Measurements from ENCODE around the gene ARHGAP26.
A peak's percentile ranks its signal among the peaks of the same experiment; 100 is the strongest.

Gene ARHGAP26

GRCh38 chr5:143262393-143263174, 492.4 kb downstream of the ARHGAP26 start:
- peak; percentile 67 for DNase-seq

- no peak for DNase-seq
Observed at GRCh38 chr5:143263272-143263810, 493.2 kb downstream of the ARHGAP26 start.

GRCh38 chr5:143265995-143266394, 495.8 kb downstream of the ARHGAP26 start:
- DNase-seq: no peak

GRCh38 chr5:143267186-143267585, 497.0 kb downstream of the ARHGAP26 start:
- DNase-seq: no peak

GRCh38 chr5:143268388-143268787, 498.2 kb downstream of the ARHGAP26 start:
- no peak for DNase-seq

- no peak for DNase-seq
Observed at GRCh38 chr5:143271431-143271830, 501.3 kb downstream of the ARHGAP26 start.

GRCh38 chr5:143274952-143275351, 504.8 kb downstream of the ARHGAP26 start:
- no peak for DNase-seq

- peak; percentile 49 for DNase-seq
Observed at GRCh38 chr5:143275512-143276363, 505.6 kb downstream of the ARHGAP26 start.

- no peak for DNase-seq
Observed at GRCh38 chr5:143277536-143277935, 507.4 kb downstream of the ARHGAP26 start.
